Stimulated activated CD4-positive, alpha-beta T cell treated with anti-CD3 and anti-CD28 coated beads, Interleukin-15, amount 100 ng/mL, for 1 hour (primary cell): ENCODE data around the gene BICRAL.
"Not testable (repeated sequence)": the region's sequence is repeated elsewhere in the genome, so short reads cannot be mapped to it uniquely, and the experiment has no call there.

Experiments
- DNase-seq, 2 donors: peaks; one replicate each; pipeline ENCODE4 v3.0.0-alpha.2; 2020; ENCODE audit warnings: low read depth in 1 of 2, low spot score in 1 of 2

The BICRAL gene

GRCh38 chr6:42834056-42834455 lies 52.2 kb downstream of the BICRAL start:
- no peak for DNase-seq

GRCh38 chr6:42841844-42842584 lies 60.2 kb downstream of the BICRAL start:
- DNase-seq, result no peak

- DNase-seq, result no peak
Measured at GRCh38 chr6:42845327-42845694, 63.5 kb downstream of the BICRAL start.

- no peak for DNase-seq
Measured at GRCh38 chr6:42846505-42846904, 64.7 kb downstream of the BICRAL start.

GRCh38 chr6:42848700-42849099 lies 66.8 kb downstream of the BICRAL start:
- DNase-seq, result no peak

GRCh38 chr6:42851599-42851998 lies 69.7 kb downstream of the BICRAL start:
- DNase-seq, result no peak

GRCh38 chr6:42860036-42860435 lies 78.2 kb downstream of the BICRAL start:
- DNase-seq, result no peak

GRCh38 chr6:42860481-42860880 lies 78.6 kb downstream of the BICRAL start:
- no peak for DNase-seq

- DNase-seq, result no peak
Measured at GRCh38 chr6:42864602-42865001, 82.8 kb downstream of the BICRAL start.

GRCh38 chr6:42870145-42870936 lies 88.5 kb downstream of the BICRAL start:
- no peak for DNase-seq

- DNase-seq, result no peak
Measured at GRCh38 chr6:42871711-42872110, 89.9 kb downstream of the BICRAL start.

- no peak for DNase-seq
Measured at GRCh38 chr6:42873313-42873712, 91.5 kb downstream of the BICRAL start.

- DNase-seq, result no peak
Measured at GRCh38 chr6:42877695-42878094, 95.8 kb downstream of the BICRAL start.

GRCh38 chr6:42879372-42880239 lies 97.8 kb downstream of the BICRAL start, which contains the start of gene RPL7L1:
Gene RPL7L1, plus strand, starts transcription at chr6:42879616. Its CDS starts 295 bp downstream, at chr6:42879911.
- DNase-seq, result peak; percentile 63 to 70

GRCh38 chr6:42880240-42880817 lies 98.5 kb downstream of the BICRAL start:
- not testable (repeated sequence) for DNase-seq

GRCh38 chr6:42880871-42881270 lies 99.0 kb downstream of the BICRAL start:
- not testable (repeated sequence) for DNase-seq

- DNase-seq, result no peak
Measured at GRCh38 chr6:42885702-42886101, 103.8 kb downstream of the BICRAL start.

GRCh38 chr6:42888201-42888600 lies 106.3 kb downstream of the BICRAL start:
- DNase-seq, result not testable (repeated sequence)

- no peak for DNase-seq
Measured at GRCh38 chr6:42889815-42890214, 108.0 kb downstream of the BICRAL start.

- peak; percentile 73 to 78 for DNase-seq
Measured at GRCh38 chr6:42890311-42891198, 108.7 kb downstream of the BICRAL start.
